GOT3 (cell line): ENCODE data around the gene BICRA.
"Not testable (repeated sequence)": the region's sequence is repeated elsewhere in the genome, so short reads cannot be mapped to it uniquely, and the experiment has no call there.

Source experiments
- DNase-seq: peaks from one replicate; lab custom pipeline; 2025; ENCODE audit warnings: mixed read lengths; lab: John Stamatoyannopoulos, UW

BICRA gene

GRCh38 chr19:47631681-47632446, 22.9 kb downstream of the BICRA start:
- DNase-seq, result no peak

DNA sequence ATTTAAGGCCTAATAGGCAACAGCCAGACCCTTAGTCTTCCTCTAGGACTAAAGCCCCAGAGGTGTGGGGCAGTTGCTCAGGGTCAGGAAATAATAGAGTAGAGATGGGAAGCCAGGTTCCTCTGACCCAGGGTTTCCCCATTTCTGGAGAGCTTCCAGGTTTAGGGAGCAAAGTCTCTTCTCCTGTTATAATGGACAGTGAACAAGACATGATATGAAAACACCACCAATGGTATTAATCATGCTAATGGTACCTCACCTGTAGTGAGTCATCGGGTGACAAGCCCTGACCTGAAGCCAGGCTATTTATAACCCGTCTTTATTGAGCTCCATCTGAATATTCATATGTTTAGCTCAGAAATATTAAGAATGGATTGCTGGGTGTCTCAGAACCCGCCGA, 24.6 kb downstream of the BICRA start:
- no peak for DNase-seq

DNA sequence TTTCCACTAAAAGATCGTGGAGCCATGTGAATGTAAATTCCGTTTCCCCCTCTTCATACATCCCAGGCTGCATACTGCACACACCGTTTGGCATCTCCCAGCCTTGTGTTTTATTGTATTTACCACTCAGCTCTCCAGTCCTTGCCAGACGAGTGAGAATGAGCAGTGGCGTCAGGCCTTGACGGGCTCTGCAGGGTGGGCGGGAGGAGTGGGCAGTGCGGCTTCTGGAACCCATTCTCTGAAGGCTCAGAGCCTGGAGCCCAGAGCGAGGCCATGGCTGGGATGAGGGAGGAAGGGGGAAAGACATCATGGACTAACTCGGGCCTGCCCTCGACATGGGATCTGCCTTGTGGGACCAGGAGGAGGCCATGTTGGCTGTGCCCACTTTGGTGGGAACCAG, 25.1 kb downstream of the BICRA start:
- DNase-seq, result no peak

- DNase-seq, result not testable (repeated sequence)
These were observed 26.3 kb downstream of the BICRA start for GRCh38 chr19:47635152-47635754.

DNA sequence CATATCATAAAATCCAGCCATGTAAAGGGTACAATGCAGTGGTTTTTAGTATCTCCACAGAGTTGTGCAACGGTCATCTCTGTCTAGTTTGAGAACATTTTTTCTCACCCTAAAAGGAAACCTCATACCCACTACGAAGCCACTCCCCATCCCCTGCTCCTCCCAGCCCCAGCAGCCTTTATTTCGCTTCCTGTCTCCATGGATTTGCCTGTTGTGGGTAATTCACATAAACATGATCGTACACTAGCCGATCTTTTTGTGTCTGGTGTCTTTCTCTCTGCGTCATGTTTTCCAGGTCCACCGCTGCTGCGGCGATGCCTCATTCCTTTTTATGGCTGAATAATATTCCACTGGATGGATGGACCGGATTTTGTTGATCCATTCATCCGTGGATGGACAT, 28.6 kb downstream of the BICRA start:
- no peak for DNase-seq

- no peak for DNase-seq
These were observed 33.1 kb downstream of the BICRA start for GRCh38 chr19:47641891-47642485.

GRCh38 chr19:47643281-47643680, 34.3 kb downstream of the BICRA start:
- DNase-seq, result no peak

DNA sequence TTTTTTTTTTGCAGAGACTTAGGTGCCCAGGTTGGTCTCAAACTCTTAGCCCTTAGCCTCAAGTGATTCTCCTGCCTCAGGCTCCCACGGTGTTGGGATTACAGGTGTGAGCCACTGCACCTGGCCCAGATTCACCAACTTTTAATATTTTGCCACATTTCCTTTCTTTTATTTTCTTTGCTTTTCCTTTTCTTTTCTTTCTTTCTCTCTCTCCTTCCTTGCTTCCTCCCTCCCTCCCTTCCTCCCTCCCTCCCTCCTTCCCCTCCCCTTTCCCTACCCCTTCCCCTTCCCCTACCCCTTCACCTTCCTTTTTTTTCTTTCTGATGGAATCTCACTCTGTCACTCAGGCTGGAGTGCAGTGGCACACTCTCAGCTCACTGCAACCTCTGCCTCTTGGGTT, 35.3 kb downstream of the BICRA start:
- no peak for DNase-seq

GRCh38 chr19:47644743-47645482, 36.0 kb downstream of the BICRA start:
- no peak for DNase-seq

DNA sequence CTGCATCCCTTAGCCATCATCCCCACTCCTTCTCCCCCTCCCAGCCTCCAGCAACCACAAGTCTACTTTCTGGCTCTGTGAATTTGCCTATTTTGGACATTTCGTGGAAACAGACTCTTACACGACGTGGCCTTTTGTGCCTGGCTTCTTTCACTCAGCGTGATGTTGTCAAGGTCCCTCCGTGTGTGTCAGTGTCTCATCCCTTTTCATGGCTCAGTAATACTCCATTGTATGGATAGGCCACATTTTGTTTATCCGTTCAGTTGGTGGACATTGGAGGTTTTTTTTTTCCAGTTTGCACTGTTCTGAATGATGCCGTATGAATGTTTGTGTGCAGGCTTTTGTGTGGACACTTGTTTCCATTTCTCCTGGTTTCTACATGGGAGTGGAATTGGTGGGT, 38.0 kb downstream of the BICRA start:
- no peak for DNase-seq

DNA sequence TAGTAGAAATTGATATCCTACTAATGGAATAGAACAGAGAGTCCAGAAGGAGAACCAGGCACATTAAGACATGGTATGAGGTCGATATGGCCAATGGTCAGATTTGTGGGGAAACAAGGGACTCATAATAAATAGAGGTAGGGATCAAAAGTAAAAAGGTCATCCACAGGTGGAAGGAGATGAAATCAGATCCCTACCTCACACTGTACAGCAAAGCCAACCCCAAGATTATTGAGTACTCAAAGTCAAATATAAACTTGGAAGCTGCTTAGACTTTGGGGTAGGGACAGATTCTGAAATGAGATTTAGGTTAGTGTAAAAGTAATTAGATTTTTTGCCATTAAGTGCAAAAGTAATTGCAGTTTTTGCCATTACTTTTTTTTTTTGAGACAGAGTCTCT, 40.7 kb downstream of the BICRA start:
- no peak for DNase-seq

DNA sequence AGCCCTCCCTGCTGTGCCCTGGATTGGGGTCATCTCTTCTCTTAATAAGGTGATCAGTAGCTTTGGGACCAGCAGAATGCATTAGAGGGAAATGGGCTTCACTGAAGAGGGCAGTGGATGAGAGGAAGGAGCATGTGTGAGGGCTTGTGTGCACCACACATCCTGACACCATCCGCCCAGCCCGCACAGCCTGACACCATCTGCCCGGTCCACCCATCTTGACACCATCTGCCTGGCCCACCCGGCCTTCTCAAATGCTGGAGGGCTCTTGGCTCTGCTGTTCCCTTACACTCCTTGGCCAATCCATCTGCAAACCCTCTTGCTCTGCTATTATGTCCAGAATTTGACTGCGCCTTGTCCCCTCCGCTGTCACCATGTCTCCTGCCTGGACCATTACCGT, 41.8 kb downstream of the BICRA start:
- DNase-seq, result no peak

DNA sequence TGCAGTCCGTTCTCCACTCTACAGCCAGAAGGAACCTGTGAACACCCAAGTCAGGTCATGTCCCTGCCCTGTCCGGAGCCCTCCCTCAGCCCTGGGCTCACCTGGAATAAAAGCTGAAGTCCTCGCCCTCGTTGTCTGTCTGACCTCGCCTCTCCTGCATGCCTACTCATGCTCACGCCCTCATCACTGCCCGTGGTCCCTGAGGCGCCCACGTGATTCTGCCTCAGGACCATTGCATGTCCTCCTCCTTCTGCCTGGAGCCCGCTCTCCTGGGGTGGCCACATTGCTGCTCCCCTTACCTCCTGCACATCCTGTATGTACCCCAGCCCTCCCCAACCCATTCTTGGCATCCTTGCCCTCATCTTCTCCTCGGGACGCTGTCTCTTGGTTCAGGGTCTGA, 42.2 kb downstream of the BICRA start:
- no peak for DNase-seq

DNA sequence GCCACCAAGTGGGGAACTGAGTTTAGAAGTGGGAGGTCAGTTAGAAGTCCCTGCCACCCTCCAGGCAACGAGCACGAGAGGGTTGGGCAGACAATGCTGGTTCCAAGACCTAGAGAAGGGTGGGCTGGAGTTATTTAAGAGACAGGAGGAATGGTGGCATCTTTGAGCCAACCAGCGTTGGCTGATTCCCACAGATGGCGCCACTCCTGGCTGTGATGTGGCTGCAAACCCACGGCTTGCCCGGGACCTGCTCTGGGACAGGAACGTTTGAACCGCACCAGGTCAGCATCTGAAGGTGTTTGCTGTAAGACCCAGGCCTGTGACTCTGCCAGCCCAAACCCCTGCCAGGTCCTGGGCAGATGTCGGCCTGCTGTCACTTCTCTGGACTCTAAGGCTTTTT, 42.8 kb downstream of the BICRA start:
- no peak for DNase-seq

DNA sequence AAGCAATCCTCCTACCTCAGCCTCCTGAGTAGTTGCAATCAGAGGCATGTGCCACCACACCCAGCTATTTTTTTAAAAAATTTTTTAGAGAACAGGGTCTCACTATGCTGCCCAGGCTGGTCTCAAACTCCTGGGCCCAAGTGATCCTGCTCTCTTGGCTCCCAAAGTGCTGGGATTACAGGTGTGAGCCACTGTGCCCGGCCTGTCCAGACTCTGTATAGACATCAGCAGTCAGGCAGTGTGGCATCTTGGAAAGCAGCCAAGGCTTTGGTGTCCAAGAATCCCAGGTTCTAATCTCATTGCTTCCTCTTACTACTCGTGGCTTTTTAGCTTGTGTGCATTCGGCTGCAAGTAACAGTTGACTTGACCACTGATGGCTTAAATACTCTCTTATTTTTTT, 43.4 kb downstream of the BICRA start:
- DNase-seq, result no peak

- DNase-seq, result no peak
These were observed 44.9 kb downstream of the BICRA start for GRCh38 chr19:47653856-47654255.

DNA sequence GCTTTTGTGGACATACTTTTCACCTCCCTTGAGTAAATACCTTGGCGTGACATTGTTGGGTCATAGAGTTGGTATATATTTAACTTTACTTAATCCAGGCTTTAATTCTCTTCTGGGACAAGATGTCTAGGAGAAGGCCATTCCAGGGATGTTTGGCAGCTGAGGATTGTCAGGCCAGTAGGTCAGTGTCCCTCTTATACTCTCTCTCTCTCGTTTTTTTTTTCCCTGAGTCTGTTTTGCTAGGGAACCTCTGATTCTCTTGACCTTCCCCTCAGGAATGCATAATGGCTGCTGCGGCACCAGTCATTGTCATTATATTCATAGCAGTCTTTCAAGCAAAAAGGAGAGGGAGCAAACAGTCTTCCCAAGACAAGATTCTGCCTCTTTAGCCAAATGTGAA, 48.8 kb downstream of the BICRA start:
- no peak for DNase-seq

DNA sequence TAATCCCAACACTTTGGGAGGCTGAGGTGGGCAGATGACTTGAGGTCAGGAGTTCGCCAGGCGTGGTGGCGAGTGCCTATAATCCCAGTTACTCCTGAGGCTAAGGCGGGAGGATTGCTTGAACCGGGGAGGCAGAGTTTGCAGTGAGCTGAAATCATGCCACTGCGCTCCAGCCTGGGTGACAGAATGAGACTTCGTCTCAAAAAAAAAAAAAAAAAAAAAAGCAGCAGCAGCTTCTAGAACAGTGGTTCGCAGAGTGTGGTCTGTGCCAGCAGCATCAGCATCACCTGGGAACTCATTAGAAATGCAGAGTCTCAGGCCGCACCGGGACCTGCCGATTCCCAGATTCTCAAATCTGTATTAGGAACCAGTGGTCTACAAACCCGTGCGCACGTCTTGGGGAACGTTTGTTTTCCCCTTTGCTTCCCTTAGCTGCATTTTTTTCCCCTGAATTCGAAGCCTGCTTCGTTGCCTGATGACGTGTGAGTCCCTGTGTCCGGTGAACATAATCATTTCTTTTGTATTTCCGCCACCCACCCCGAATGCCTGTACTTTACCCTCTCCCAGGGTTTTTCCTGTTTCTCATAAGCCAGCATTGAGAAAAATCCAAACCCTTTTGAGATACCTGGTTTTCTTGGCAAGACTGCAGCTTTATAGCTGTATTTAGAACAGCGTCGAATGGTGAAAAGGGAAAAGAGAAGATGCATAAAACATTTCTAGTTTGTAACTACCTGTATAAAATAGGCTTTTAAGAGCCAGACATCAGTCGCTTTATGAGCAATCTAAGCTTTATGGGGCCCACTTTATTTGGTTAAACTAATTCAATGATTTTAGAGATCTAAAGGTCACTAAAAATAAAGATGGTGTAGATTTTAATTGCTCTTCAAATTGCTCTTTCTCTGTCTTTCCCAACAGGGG, 49.8 kb downstream of the BICRA start:
- no peak for DNase-seq

DNA sequence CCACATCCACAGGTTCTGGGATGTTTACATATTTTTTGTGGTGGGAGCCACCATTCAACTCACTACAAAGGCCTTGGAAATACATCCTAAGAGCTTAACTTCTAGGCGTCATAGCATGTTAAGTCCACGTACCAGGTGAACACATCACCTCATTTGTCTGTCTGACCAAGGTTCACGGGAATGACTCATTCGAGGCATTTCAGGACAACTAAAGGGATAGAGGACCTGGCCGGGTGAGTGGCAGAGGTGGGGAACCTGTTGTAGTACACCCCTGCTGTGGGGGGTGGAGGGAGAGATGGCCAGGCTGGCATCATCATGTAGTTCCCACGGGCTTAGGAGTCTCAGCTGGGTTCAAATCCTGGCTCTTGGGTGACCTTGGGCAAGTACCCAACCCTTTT, 51.5 kb downstream of the BICRA start:
- DNase-seq, result no peak

GRCh38 chr19:47661161-47661560, 52.2 kb downstream of the BICRA start:
- no peak for DNase-seq

- no peak for DNase-seq
These were observed 52.7 kb downstream of the BICRA start for GRCh38 chr19:47661611-47662010.

GRCh38 chr19:47663435-47663910, 54.5 kb downstream of the BICRA start:
- DNase-seq, result no peak
